OCI-LY7 (cell line): ENCODE measurements around the gene DIRAS1. TPM values are rescaled to one million over a fixed set of nuclear protein-coding genes. Genes with fewer than 3 reads are reported as not detected.
A peak's percentile ranks its signal among the peaks of the same experiment; 100 is the strongest.

Experiments
- BruUV-seq: library from RNA; stranded (reverse); fragments of 400-500 nt; replicated peaks from 2 replicates; lab custom pipeline; 2021; lab: Mats Ljungman, UMichigan
- CTCF ChIA-PET: fragments of 300-600 bp; sonication (Branson Sonifier 250); formaldehyde crosslinking; loops from one replicate; lab custom pipeline; 2022; ENCODE audit warnings: antibody characterized with exemption; ENCODE audit not compliant: unreplicated experiment; lab: Charles Lee
- POLR2A ChIA-PET: fragments of 300-600 bp; sonication (Branson Sonifier 250); formaldehyde crosslinking; loops from one replicate; lab custom pipeline; 2022; ENCODE audit warnings: antibody characterized with exemption; lab: Charles Lee
- DNase-seq: peaks from one replicate; pipeline ENCODE4 v3.0.0-alpha.2; 2015; ENCODE audit warnings: low spot score
- H2AFZ ChIP-seq: fragments of 200-600 bp; sonication (generic), shearing (Covaris generic); 2 replicates; pipeline ENCODE4 v1.6.1; 2014; ENCODE audit warnings: mild to moderate bottlenecking, antibody characterized with exemption, low read length, moderate library complexity
- H3K27ac ChIP-seq: fragments of 200-600 bp; sonication (generic); 2 replicates; pipeline ENCODE4 v1.5.1; 2014; ENCODE audit warnings: mixed run types, low read depth, mild to moderate bottlenecking, moderate library complexity, low read length, inconsistent platforms; ENCODE audit not compliant: poor library complexity, severe bottlenecking
- H3K36me3 ChIP-seq: fragments of 200-600 bp; sonication (generic); 2 replicates; pipeline ENCODE4 v1.6.1; 2014; ENCODE audit warnings: mild to moderate bottlenecking, antibody characterized with exemption, low read length, moderate library complexity, mixed read lengths; ENCODE audit not compliant: insufficient read depth
- H3K4me1 ChIP-seq: fragments of 200-600 bp; sonication (generic); 2 replicates; pipeline ENCODE4 v1.5.1; 2014; ENCODE audit warnings: mild to moderate bottlenecking, low read length; ENCODE audit not compliant: insufficient read depth, poor library complexity, severe bottlenecking
- H3K4me2 ChIP-seq: fragments of 200-600 bp; sonication (generic); 2 replicates; pipeline ENCODE4 v1.6.1; 2014; ENCODE audit warnings: mild to moderate bottlenecking, low read length
- H3K4me3 ChIP-seq: fragments of 200-600 bp; sonication (generic); 2 replicates; pipeline ENCODE4 v1.5.1; 2014; ENCODE audit warnings: mild to moderate bottlenecking, low read depth, low read length; ENCODE audit not compliant: poor library complexity, severe bottlenecking
- H3K79me2 ChIP-seq: fragments of 200-600 bp; sonication (generic); 2 replicates; pipeline ENCODE4 v1.6.1; 2016; ENCODE audit warnings: low read depth, mild to moderate bottlenecking, low read length, moderate library complexity, mixed read lengths; ENCODE audit not compliant: insufficient read depth
- H3K9me2 ChIP-seq: fragments of 200-600 bp; sonication (generic); 2 replicates; pipeline ENCODE4 v1.6.1; 2016; ENCODE audit warnings: mild to moderate bottlenecking, low read length, mixed read lengths; ENCODE audit not compliant: insufficient read depth
- H3K9me3 ChIP-seq: fragments of 200-600 bp; sonication (generic); 2 replicates; pipeline ENCODE4 v1.6.1; 2014; ENCODE audit warnings: mild to moderate bottlenecking, mixed run types, low read length, mixed read lengths
- H4K20me1 ChIP-seq: fragments of 200-600 bp; sonication (generic); 2 replicates; pipeline ENCODE4 v1.6.1; 2014; ENCODE audit warnings: mild to moderate bottlenecking, antibody characterized with exemption, low read length, moderate library complexity, mixed read lengths; ENCODE audit not compliant: insufficient read depth
- CTCF ChIP-seq: fragments of 200-600 bp; sonication (generic); conservative IDR thresholded peaks from 2 replicates; pipeline ENCODE4 v1.5.1; 2014; ENCODE audit warnings: mild to moderate bottlenecking, antibody characterized with exemption, low read length, moderate library complexity, mixed read lengths
- EZH2phosphoT487 ChIP-seq: fragments of 200-600 bp; sonication (generic); IDR thresholded peaks from 2 replicates; pipeline ENCODE4 v1.6.1; 2018; ENCODE audit warnings: low read depth, borderline replicate concordance, mild to moderate bottlenecking, mixed run types, antibody characterized with exemption, low read length, moderate library complexity, mixed read lengths
- intact Hi-C: fragments of 100-400 bp; cut with micrococcal nuclease; formaldehyde crosslinking; loops from one replicate; pipeline ENCODE4 v1.10.0; 2022; ENCODE audit not compliant: unreplicated experiment
- total RNA-seq, 2 experiments: library from RNA; depleted of rRNA in 1 of 2; stranded (reverse); fragments of >200 nt in 1 of 2; shearing (Covaris generic) in 1 of 2; gene quantifications; 2 replicates each; pipeline ENCODE4 v1.2.3, GENCODE V29; 2014 to 2022

The DIRAS1 gene
- total RNA-seq, 2 experiments from 2014 or later, result not detected

- no TSS peak for BruUV-seq
- peak overlapping the region; percentile 78 for H3K4me3 ChIP-seq
- peaks cover 58% of the 10 kb centered on the region for H3K4me1 ChIP-seq
- no peak for DNase-seq
- POLR2A ChIA-PET, result interaction anchor here (0.6 to 1.5 kb wide), 4 partner anchors 9 to 225 kb away, joined by 3 to 4 read pairs (median 3); partner anchors contain the start of gene GADD45B
- no peak for TF ChIP-seq CTCF
- TF ChIP-seq EZH2phosphoT487, result no peak
- no peaks in the 10 kb centered on the region for H3K79me2 ChIP-seq
- H3K9me2 ChIP-seq, result no peaks in the 10 kb centered on the region
- H4K20me1 ChIP-seq, result peaks cover 4% of the 10 kb centered on the region; the same call in 1 of the 2 replicates
- CTCF ChIA-PET, result interaction anchor here (0.6 kb wide), 1 partner anchor 161 kb away, joined by 3 read pairs; no protein-coding TSS in a partner anchor
- intact Hi-C loops, result no loop called here
- H2AFZ ChIP-seq, result no peak overlapping the region
- peak overlapping the region; percentile 76 for H3K4me2 ChIP-seq
- no peak overlapping the region for H3K27ac ChIP-seq
- H3K9me3 ChIP-seq, result no peaks in the 10 kb centered on the region
- no peaks in the 10 kb centered on the region for H3K36me3 ChIP-seq
Measured at GRCh38 chr19:2701361-2702169, 19.6 kb downstream of the DIRAS1 start.

GRCh38 chr19:2700660-2701360, 20.4 kb downstream of the DIRAS1 start:
- CTCF ChIA-PET, result no interaction called here
- H3K4me2 ChIP-seq, result peak overlapping the region; percentile 76
- POLR2A ChIA-PET, result interaction anchor here (0.7 to 1.5 kb wide), 3 partner anchors 10 to 224 kb away, joined by 3 to 4 read pairs (median 3); partner anchors contain the start of gene GADD45B
- H3K4me1 ChIP-seq, result peaks cover 65% of the 10 kb centered on the region
- H3K9me2 ChIP-seq, result no peaks in the 10 kb centered on the region
- no peaks in the 10 kb centered on the region for H3K79me2 ChIP-seq
- no TSS peak for BruUV-seq
- peaks cover 4% of the 10 kb centered on the region; the same call in 1 of the 2 replicates for H4K20me1 ChIP-seq
- peak overlapping the region; percentile 78 for H3K4me3 ChIP-seq
- H3K27ac ChIP-seq, result peak overlapping the region; percentile 90
- no peak overlapping the region for H2AFZ ChIP-seq
- DNase-seq, result peak; percentile 44
- H3K36me3 ChIP-seq, result no peaks in the 10 kb centered on the region
- H3K9me3 ChIP-seq, result no peaks in the 10 kb centered on the region
- no peak for TF ChIP-seq CTCF
- intact Hi-C loops, result no loop called here
